ENCODE data around the gene MYO5B.

GRCh38 chr18:49884959-49885358 lies 310.0 kb downstream of the MYO5B start:
- TF ChIP-seq, protein P1, sequence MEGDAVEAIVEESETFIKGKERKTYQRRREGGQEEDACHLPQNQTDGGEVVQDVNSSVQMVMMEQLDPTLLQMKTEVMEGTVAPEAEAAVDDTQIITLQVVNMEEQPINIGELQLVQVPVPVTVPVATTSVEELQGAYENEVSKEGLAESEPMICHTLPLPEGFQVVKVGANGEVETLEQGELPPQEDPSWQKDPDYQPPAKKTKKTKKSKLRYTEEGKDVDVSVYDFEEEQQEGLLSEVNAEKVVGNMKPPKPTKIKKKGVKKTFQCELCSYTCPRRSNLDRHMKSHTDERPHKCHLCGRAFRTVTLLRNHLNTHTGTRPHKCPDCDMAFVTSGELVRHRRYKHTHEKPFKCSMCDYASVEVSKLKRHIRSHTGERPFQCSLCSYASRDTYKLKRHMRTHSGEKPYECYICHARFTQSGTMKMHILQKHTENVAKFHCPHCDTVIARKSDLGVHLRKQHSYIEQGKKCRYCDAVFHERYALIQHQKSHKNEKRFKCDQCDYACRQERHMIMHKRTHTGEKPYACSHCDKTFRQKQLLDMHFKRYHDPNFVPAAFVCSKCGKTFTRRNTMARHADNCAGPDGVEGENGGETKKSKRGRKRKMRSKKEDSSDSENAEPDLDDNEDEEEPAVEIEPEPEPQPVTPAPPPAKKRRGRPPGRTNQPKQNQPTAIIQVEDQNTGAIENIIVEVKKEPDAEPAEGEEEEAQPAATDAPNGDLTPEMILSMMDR (IDR thresholded peaks at IDR 0.05), result no peak
- TF ChIP-seq POLR2A (IDR thresholded peaks at IDR 0.05), result no peak
- TF ChIP-seq EP300 (IDR thresholded peaks at IDR 0.05), result no peak
